Activated naive CD8-positive, alpha-beta T cell treated with anti-CD3 and anti-CD28 coated beads for 36 hours (primary cell): Measurements from ENCODE around the gene C18orf63. TPM values are rescaled to one million over a fixed set of nuclear protein-coding genes. Genes with fewer than 3 reads are reported as not detected.

Experiments used
- DNase-seq: peaks from one replicate; pipeline ENCODE4 v3.0.0; 2021
- H3K27ac Mint-ChIP-seq: one replicate; pipeline ENCODE4 v1.8.0; 2022; ENCODE audit warnings: mild to moderate bottlenecking, moderate library complexity, mixed read lengths
- H3K27me3 Mint-ChIP-seq: one replicate; pipeline ENCODE4 v1.8.0; 2022; ENCODE audit warnings: mild to moderate bottlenecking, mixed read lengths
- H3K36me3 Mint-ChIP-seq: one replicate; pipeline ENCODE4 v1.8.0; 2021; ENCODE audit warnings: mild to moderate bottlenecking, mixed read lengths
- H3K4me1 Mint-ChIP-seq: one replicate; pipeline ENCODE4 v1.8.0; 2021; ENCODE audit warnings: mixed read lengths
- H3K4me3 Mint-ChIP-seq: one replicate; pipeline ENCODE4 v1.8.0; 2022; ENCODE audit warnings: mild to moderate bottlenecking, moderate library complexity, mixed read lengths
- H3K9me3 Mint-ChIP-seq: one replicate; pipeline ENCODE4 v1.8.0; 2022; ENCODE audit warnings: mixed read lengths
- total RNA-seq, 2 experiments: library from RNA; stranded (reverse); gene quantifications; one replicate each; pipeline ENCODE4 v1.2.3, GENCODE V29; 2021

The C18orf63 gene
- total RNA-seq, 2 experiments from 2014 or later = not detected

DNA sequence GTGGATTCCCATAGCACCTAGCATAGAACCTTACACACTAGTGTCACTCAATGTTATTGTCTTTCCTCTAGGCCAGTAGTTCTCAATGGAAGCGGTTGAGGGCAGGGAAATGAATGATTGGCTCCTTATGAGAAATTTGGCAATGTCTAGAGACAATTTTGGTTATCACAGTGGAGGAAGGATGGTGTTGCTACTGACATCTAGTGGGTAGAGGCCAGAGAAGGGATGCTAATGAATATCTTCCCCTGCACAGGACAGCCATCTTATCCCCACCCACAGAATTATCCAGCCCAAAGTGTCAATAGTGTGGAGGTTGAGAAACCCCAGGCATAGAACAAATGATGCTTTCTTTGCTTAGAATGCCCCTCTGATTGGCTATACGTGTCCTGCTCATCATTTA, 15.8 kb downstream of the C18orf63 start:
- Mint-ChIP-seq H3K27me3 (no peaks in the 10 kb centered on the region), H3K4me1 (peaks cover 2% of the 10 kb centered on the region), H3K27ac (no peak overlapping the region), H3K4me3 (no peak overlapping the region), H3K9me3 (no peaks in the 10 kb centered on the region), H3K36me3 (no peaks in the 10 kb centered on the region)
- DNase-seq = no peak

DNA sequence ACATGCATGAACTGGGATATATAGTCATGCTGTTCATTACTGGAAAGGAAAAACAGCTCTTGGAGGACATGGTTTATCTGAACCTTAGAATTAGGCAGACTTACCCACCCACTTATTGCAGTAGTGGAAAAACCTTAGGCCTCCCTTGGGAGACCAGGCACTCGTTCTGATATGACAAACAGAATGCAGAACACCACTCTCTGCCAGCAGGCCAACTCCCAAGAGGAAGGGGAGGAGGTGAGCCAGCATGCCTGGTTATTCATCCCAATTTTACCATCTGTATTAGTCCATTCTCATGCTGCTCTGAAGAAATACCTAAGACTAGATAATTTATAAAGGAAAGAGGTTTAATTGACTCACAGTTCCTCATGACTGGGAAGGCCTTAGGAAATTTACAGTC, 17.5 kb downstream of the C18orf63 start:
- DNase-seq = no peak
- peaks cover 5% of the 10 kb centered on the region for H3K27me3 Mint-ChIP-seq
- no peaks in the 10 kb centered on the region for H3K36me3 Mint-ChIP-seq
- no peaks in the 10 kb centered on the region for H3K9me3 Mint-ChIP-seq
- H3K4me1 Mint-ChIP-seq = peaks cover 2% of the 10 kb centered on the region
- H3K27ac Mint-ChIP-seq = no peak overlapping the region
- H3K4me3 Mint-ChIP-seq = no peak overlapping the region

DNA sequence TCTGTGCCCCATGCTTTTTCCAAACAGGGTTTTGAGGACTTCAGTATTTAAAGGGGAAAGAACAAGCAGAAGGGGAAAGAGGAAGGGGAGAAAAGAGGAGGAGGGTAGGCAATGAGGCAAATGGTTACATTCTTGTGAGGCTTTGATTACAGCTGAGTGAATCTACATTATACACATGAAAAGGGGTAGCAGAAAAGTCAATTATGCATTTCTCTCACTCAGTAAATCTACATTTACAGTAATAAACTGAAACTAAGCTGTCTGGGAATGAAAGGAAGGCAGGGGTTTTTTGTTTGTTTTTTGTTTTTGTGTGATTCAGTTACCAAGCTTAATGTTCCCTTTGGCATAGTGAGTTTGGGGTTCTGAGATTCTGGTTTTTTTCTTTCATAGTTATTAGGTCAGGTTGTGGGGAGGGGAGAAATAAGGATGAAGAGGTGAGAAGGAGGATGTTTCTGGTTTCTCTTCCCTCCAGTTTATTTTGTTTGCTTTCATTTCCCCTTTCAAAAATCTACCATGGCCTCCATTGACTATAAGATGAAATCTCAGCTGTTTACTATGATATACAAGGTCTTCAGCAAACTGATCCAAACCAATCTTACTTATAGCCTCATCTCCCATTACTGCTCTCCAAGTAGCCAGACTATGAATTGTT, 18.7 kb downstream of the C18orf63 start:
- H3K27ac Mint-ChIP-seq = no peak overlapping the region
- no peaks in the 10 kb centered on the region for H3K9me3 Mint-ChIP-seq

DNA sequence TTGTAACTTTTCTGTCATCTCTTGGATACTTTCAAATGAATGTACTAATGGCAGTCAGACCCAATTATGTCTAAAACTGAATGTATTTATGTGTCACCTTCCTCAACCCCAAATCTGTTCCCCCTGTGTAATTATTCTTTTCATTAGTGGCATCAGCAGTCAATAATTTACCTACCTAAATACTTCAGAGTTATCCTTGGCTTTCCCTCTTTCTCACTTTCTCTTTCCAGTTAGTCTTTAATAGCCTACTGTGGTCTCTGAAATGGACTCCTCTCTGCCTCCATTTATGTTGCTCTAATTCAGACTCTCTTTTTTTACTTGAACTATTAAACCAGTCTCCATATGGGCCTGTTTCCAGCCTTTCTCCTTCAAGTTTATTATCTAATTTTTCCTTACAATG, 21.0 kb downstream of the C18orf63 start:
- no peak overlapping the region for H3K4me3 Mint-ChIP-seq
- no peaks in the 10 kb centered on the region for H3K9me3 Mint-ChIP-seq
- H3K27ac Mint-ChIP-seq = no peak overlapping the region
- H3K36me3 Mint-ChIP-seq = no peaks in the 10 kb centered on the region
- H3K4me1 Mint-ChIP-seq = peaks cover 2% of the 10 kb centered on the region
- H3K27me3 Mint-ChIP-seq = peaks cover 10% of the 10 kb centered on the region
- no peak for DNase-seq

More for the DNA sequence above, 18.7 kb downstream of the C18orf63 start:
- DNase-seq = no peak
- no peak overlapping the region for H3K4me3 Mint-ChIP-seq
- peaks cover 2% of the 10 kb centered on the region for H3K4me1 Mint-ChIP-seq
- no peaks in the 10 kb centered on the region for H3K36me3 Mint-ChIP-seq
- H3K27me3 Mint-ChIP-seq = peaks cover 10% of the 10 kb centered on the region

DNA sequence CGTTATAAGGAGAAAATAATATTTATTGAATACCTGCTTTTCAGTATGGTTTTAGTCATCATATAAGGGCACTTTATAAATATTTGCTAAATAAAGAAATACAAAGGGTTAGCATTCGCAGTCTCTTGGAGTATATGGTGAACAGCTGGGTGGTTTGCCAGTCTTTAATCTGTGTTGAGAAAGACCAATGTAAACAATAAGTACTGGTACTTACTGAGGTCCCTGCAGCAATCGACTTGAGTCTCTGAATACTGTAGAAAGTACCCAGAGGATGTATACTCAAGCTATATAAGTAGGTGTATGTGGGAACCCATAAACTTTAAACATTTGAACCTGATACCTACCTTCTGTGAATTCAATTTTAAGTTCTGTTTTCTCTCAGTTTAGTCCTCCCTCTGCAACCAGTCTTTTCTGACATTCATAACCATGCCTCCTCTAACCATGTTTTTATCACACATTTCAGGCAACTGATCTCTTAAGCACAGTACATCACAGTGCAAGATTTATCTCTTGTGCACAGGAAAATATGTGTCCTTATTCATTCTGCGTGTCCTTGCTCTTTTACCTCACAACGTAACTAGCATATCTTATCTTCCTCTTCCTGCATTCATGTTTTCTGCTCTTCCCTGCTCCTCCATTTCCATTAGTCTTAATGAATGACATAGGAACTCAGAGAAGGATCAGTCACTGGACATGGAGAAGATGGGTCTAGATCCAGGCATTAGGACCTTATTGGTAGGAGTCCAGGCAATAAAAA, 21.7 kb downstream of the C18orf63 start:
- peaks cover 3% of the 10 kb centered on the region for H3K4me1 Mint-ChIP-seq
- H3K27ac Mint-ChIP-seq = no peak overlapping the region
- H3K27me3 Mint-ChIP-seq = peaks cover 10% of the 10 kb centered on the region
- H3K36me3 Mint-ChIP-seq = no peaks in the 10 kb centered on the region
- no peaks in the 10 kb centered on the region for H3K9me3 Mint-ChIP-seq
- DNase-seq = no peak
- H3K4me3 Mint-ChIP-seq = no peak overlapping the region

DNA sequence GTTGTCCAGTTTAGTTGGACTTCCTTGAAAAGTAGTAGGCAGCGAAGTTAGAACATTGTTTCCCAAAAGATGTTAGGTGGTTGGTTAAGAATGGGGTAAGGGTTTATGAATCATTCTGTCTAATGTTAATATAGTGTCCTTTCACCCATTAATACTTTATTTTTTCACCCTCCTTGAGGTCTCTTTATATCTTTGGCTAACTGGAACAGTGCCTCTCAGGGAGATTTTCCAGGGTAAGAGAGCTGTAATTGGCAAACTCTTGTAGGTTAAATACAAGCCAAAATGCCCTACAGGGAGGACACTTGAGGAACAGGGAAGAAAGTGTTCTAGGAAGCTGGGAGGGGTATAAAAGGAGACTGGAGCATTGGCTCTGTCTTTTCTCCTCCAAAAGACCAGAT, 22.3 kb downstream of the C18orf63 start:
- H3K4me1 Mint-ChIP-seq = peaks cover 3% of the 10 kb centered on the region
- no peak for DNase-seq
- peaks cover 10% of the 10 kb centered on the region for H3K27me3 Mint-ChIP-seq
- H3K4me3 Mint-ChIP-seq = no peak overlapping the region
- H3K27ac Mint-ChIP-seq = no peak overlapping the region
- no peaks in the 10 kb centered on the region for H3K9me3 Mint-ChIP-seq
- H3K36me3 Mint-ChIP-seq = no peaks in the 10 kb centered on the region

DNA sequence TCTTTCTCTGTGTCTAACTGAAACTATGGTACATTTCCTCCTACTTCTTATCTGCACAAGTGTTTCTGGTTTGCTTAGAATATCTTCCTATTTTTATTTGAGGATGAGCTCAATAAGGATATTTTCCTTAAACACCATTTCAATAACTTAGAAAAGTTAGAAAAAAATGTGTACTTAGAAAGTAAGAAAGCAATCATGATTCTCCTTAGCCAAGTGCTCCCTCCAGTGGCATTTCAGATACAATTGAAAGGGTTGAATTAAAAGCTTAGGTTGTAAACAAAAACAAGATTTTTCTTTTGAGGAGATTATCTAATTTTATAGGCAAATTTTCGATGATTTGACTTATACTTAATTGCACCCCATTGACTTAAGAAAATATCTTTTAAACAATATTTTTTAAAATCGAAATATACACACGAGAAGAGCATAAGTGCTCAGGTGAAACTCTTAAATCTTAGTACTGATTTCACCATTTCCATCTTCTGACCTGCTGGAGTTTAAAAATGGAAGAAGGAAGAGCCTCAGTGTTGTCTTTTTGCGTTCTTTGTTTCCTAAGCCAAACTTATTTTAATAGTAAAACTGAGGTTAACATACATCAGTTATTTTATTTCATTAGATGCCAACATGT, 26.9 kb downstream of the C18orf63 start:
- Mint-ChIP-seq H3K9me3 (no peaks in the 10 kb centered on the region), H3K27me3 (peaks cover 8% of the 10 kb centered on the region), H3K36me3 (no peaks in the 10 kb centered on the region), H3K27ac (no peak overlapping the region), H3K4me3 (no peak overlapping the region), H3K4me1 (peaks cover 1% of the 10 kb centered on the region)
- no peak for DNase-seq

DNA sequence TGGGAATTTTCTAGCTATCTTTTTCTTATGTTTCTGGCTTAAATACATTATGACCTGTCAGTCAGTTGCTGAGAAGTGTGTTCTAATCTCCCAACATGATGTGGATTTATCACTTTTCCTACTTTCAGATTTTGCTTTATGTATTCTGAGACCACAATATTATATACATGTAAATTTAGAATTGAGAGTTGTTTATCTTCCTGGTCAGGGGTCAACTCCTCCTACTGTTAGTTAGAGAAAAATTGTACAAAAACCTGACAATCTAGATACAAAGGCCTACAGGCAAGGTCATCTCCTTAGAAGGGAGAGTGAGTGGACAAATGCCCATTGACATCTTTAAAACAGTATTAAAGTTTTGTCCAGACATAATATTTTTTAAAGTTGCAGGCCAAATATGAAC, 30.6 kb downstream of the C18orf63 start:
- no peaks in the 10 kb centered on the region for H3K36me3 Mint-ChIP-seq
- no peaks in the 10 kb centered on the region for H3K9me3 Mint-ChIP-seq
- DNase-seq = no peak
- no peaks in the 10 kb centered on the region for H3K27me3 Mint-ChIP-seq
- no peak overlapping the region for H3K4me3 Mint-ChIP-seq
- H3K4me1 Mint-ChIP-seq = peaks cover 2% of the 10 kb centered on the region
- no peak overlapping the region for H3K27ac Mint-ChIP-seq

DNA sequence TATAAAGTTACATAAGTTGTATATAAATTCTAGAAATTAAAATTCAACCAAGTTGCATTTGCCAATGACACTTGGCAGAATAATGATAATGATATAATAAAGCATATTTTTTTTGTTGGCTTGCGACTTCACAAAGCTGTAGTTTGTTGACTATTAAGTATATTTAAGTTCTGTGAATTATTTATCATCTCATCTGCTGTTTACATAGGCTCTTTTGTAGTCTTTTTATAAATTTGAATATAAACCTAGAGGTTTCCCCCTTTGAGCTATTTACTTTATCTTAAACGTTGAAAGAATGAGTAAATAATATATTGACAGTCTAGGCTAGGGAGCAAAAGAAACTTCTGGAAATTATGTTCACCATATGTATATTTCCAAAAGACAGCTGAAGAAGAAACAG, 32.9 kb downstream of the C18orf63 start:
- Mint-ChIP-seq H3K27me3 (no peaks in the 10 kb centered on the region), H3K4me1 (peaks cover 12% of the 10 kb centered on the region), H3K9me3 (no peaks in the 10 kb centered on the region), H3K36me3 (no peaks in the 10 kb centered on the region), H3K4me3 (no peak overlapping the region), H3K27ac (no peak overlapping the region)
- DNase-seq = no peak

DNA sequence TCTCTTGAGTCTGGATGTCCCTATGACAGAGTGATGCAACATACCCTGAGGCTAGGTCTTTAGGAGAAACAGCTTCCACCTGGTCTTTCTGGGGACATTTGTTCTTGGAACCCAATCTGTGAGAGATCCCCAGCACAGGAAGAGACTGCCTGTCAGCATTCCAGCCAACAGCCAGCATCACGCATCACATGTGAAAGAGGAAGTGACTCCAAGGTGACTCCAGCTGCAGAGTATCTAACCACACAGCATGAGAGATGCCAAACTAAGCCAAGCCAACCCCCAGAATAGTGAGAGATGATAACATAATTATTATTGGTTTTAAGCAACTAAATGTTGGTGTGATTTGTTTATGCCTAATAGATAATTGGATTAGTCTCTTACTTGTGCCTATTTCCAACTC, 35.7 kb downstream of the C18orf63 start:
- DNase-seq = no peak
- Mint-ChIP-seq H3K27me3 (no peaks in the 10 kb centered on the region), H3K9me3 (no peaks in the 10 kb centered on the region), H3K27ac (no peak overlapping the region), H3K36me3 (no peaks in the 10 kb centered on the region), H3K4me1 (peaks cover 16% of the 10 kb centered on the region), H3K4me3 (no peak overlapping the region)

DNA sequence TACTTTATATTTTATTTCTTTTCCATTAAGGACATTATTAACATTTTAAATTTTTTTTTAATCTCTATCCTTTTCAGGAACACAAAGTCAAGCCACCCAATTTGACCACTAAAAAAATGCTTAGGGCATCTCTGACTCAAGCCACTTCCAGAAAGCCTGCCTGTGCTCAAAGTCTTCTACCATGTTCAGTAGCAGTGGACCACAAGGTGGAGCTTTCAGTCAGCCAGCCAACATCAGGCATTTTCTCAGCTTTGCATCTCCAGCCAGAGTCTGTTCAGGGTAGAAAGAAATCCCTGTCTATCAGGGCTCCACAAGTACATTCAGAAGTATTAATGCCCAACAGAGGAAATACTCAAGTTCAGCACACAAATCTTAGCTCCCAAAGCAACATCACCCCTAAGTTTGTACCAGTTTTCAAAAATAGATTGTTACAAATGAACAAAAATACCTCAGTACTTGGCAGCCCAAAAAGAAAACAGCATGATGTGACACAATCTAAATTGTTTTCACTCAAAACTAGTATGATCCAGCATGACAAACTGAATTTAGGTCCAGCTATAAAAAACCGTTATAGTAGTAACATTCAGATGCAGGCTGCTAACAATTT, 37.6 kb downstream of the C18orf63 start:
- no peaks in the 10 kb centered on the region for H3K27me3 Mint-ChIP-seq
- H3K9me3 Mint-ChIP-seq = no peaks in the 10 kb centered on the region
- peak; percentile 38 for DNase-seq
- H3K4me3 Mint-ChIP-seq = no peak overlapping the region
- H3K36me3 Mint-ChIP-seq = no peaks in the 10 kb centered on the region
- H3K4me1 Mint-ChIP-seq = peaks cover 23% of the 10 kb centered on the region
- no peak overlapping the region for H3K27ac Mint-ChIP-seq

DNA sequence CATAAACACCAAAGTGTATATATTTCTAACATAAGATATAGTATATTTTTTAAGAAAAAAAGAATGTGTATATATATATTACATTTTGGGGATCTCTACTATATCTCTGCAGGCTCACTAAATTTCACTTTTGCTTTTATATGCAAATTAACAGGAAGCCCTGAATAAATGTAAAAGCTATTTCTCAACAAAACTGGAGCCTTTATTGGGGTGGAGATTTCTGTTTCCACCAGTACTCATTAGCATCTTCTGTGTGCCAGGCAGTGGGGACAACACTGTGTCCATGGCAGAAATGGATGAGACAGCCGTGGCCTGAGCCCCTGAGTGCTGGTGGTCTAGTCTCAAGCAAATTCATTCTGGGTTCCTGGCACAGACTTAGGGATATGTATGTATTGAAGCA, 41.3 kb downstream of the C18orf63 start:
- Mint-ChIP-seq H3K27me3 (no peaks in the 10 kb centered on the region), H3K4me3 (no peak overlapping the region)

DNA sequence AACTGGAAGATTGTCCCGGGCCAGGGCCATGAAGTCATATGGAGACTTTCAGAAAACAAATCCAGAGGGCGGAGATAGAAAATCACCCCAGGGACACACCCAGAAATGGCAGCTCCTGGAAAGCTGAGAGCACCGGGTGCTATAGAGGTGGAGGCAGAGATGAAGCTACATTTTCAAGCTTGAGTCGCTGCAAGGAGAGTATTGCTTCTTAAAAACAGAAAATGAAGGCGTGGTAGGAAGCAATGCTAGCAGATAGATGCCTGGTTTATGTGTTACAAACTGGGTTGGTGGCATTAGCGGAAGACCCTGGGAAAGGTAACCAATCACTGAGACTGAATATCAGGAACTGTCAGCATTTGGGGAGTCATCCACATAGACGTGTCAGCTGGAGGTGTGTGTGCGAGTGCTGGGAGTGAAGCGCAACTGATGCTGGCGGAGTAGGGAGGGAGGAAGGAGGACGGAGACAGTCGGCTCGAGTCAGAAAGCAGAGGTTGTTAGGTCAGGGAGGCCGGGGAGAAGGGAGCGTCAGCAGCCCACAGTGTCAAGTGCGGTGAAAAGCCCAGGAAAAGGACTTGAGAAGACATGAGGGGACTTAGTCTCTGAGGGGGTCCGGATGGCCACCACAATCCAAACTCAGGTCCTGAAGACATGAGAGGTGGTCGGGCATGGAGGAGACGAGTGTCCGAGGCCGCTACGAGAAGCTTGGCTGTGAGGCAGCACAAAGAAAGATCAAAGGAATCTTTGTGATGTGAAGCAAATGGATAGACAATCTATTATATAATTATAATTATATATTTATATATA, 45.4 kb downstream of the C18orf63 start:
- Mint-ChIP-seq H3K27ac (no peak overlapping the region), H3K4me1 (peaks cover 8% of the 10 kb centered on the region), H3K9me3 (no peaks in the 10 kb centered on the region), H3K27me3 (no peaks in the 10 kb centered on the region), H3K4me3 (no peak overlapping the region), H3K36me3 (no peaks in the 10 kb centered on the region)
- DNase-seq = no peak

More for the DNA sequence above, 41.3 kb downstream of the C18orf63 start:
- no peaks in the 10 kb centered on the region for H3K9me3 Mint-ChIP-seq
- H3K36me3 Mint-ChIP-seq = no peaks in the 10 kb centered on the region
- peaks cover 16% of the 10 kb centered on the region for H3K4me1 Mint-ChIP-seq
- no peak overlapping the region for H3K27ac Mint-ChIP-seq
- no peak for DNase-seq

DNA sequence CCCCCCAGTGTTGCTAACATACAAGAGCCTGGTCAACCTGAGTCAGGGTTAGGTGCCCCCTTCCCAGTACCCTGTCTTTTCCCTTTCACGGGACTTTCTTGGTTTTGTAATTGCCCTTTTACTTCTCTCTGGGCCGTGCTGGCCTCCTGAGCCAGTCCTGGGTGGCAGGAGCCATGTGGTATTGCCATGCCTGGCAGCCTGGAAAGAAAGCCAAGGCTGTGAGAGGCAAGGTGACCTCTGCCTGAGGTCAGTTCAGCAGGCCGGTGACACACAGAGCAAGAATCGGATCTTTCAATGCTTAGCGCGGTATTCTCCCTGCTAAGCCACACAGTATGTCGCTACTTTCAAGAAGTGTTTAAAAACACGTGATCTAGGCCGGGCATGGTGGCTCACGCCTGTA, 52.3 kb downstream of the C18orf63 start:
- Mint-ChIP-seq H3K9me3 (no peaks in the 10 kb centered on the region), H3K27me3 (no peaks in the 10 kb centered on the region), H3K27ac (no peak overlapping the region), H3K36me3 (no peaks in the 10 kb centered on the region), H3K4me1 (peaks cover 49% of the 10 kb centered on the region), H3K4me3 (no peak overlapping the region)
- DNase-seq = no peak
